Measurements from ENCODE around the gene EYA3. TPM values are rescaled to one million over a fixed set of nuclear protein-coding genes. Genes with fewer than 3 reads are reported as not detected.

Gene EYA3
- total RNA-seq, 2 experiments from 2014 or later: 27.8 to 30.7 TPM

GRCh38 chr1:28078680-28079626, 9.5 kb downstream of the EYA3 start:
- ChIA-PET CTCF (interaction anchor here (0.6 to 2.4 kb wide), 3 partner anchors 9 to 32 kb away, joined by 3 to 9 read pairs (median 3); partner anchors contain the start of gene EYA3), POLR2A (no interaction called here)
- no peaks in the 10 kb centered on the region for H3K27me3 Mint-ChIP-seq
- H3K27ac Mint-ChIP-seq: no peak overlapping the region
- no peaks in the 10 kb centered on the region for H3K9me3 Mint-ChIP-seq
- DNase-seq: no peak
- peaks cover 10% of the 10 kb centered on the region for H3K36me3 Mint-ChIP-seq (ENCODE audit: low read depth)
- no peak overlapping the region for H3K4me3 Mint-ChIP-seq
- peaks cover 14% of the 10 kb centered on the region for H3K4me1 Mint-ChIP-seq

GRCh38 chr1:28078262-28078661, 10.1 kb downstream of the EYA3 start:
- H3K9me3 Mint-ChIP-seq: no peaks in the 10 kb centered on the region
- POLR2A ChIA-PET: no interaction called here
- no peak overlapping the region for H3K4me3 Mint-ChIP-seq
- H3K27me3 Mint-ChIP-seq: no peaks in the 10 kb centered on the region
- peaks cover 10% of the 10 kb centered on the region for H3K36me3 Mint-ChIP-seq (ENCODE audit: low read depth)
- CTCF ChIA-PET: interaction anchor here (0.5 to 2.4 kb wide), 4 partner anchors 10 to 799 kb away, joined by 3 to 9 read pairs (median 4); partner anchors contain the start of gene EYA3
- no peak overlapping the region for H3K27ac Mint-ChIP-seq
- DNase-seq: no peak
- peaks cover 14% of the 10 kb centered on the region for H3K4me1 Mint-ChIP-seq

- Mint-ChIP-seq H3K4me1 (peaks cover 18% of the 10 kb centered on the region), H3K9me3 (no peaks in the 10 kb centered on the region), H3K27me3 (no peaks in the 10 kb centered on the region), H3K27ac (no peak overlapping the region), H3K4me3 (no peak overlapping the region), H3K36me3 (ENCODE audit: low read depth) (peaks cover 18% of the 10 kb centered on the region)
- DNase-seq: no peak
- POLR2A ChIA-PET: no interaction called here
- CTCF ChIA-PET: interaction anchor here (1.0 kb wide), 1 partner anchor 13 kb away, joined by 3 read pairs; the partner anchor contains the start of gene EYA3
Observed at GRCh38 chr1:28074892-28075511, 13.4 kb downstream of the EYA3 start.

GRCh38 chr1:28073867-28074266, 14.5 kb downstream of the EYA3 start:
- Mint-ChIP-seq H3K27me3 (no peaks in the 10 kb centered on the region), H3K9me3 (no peaks in the 10 kb centered on the region), H3K4me3 (no peak overlapping the region), H3K27ac (no peak overlapping the region), H3K4me1 (peaks cover 22% of the 10 kb centered on the region), H3K36me3 (ENCODE audit: low read depth) (peaks cover 13% of the 10 kb centered on the region)
- no peak for DNase-seq
- POLR2A ChIA-PET: no interaction called here
- CTCF ChIA-PET: no interaction called here

GRCh38 chr1:28071813-28072212, 16.6 kb downstream of the EYA3 start:
- Mint-ChIP-seq H3K36me3 (ENCODE audit: low read depth) (peaks cover 12% of the 10 kb centered on the region), H3K9me3 (no peaks in the 10 kb centered on the region), H3K4me1 (peaks cover 19% of the 10 kb centered on the region), H3K27me3 (no peaks in the 10 kb centered on the region), H3K4me3 (no peak overlapping the region), H3K27ac (no peak overlapping the region)
- DNase-seq: no peak
- ChIA-PET CTCF (no interaction called here), POLR2A (no interaction called here)

GRCh38 chr1:28070725-28071593, 17.5 kb downstream of the EYA3 start:
- Mint-ChIP-seq H3K27me3 (no peaks in the 10 kb centered on the region), H3K9me3 (no peaks in the 10 kb centered on the region), H3K36me3 (ENCODE audit: low read depth) (peaks cover 12% of the 10 kb centered on the region), H3K4me1 (peaks cover 20% of the 10 kb centered on the region), H3K27ac (no peak overlapping the region), H3K4me3 (no peak overlapping the region)
- no peak for DNase-seq
- CTCF ChIA-PET: interaction anchor here (0.8 kb wide), 1 partner anchor 15 kb away, joined by 3 read pairs; no protein-coding TSS in a partner anchor
- POLR2A ChIA-PET: no interaction called here

- peaks cover 19% of the 10 kb centered on the region for H3K4me1 Mint-ChIP-seq
- H3K27ac Mint-ChIP-seq: no peak overlapping the region
- no peaks in the 10 kb centered on the region for H3K27me3 Mint-ChIP-seq
- ChIA-PET CTCF (interaction anchor here (0.6 kb wide), 1 partner anchor 809 kb away, joined by 3 read pairs; no protein-coding TSS in a partner anchor), POLR2A (interaction anchor here (0.6 kb wide), 1 partner anchor 141 kb away, joined by 3 read pairs; no protein-coding TSS in a partner anchor)
- peaks cover 20% of the 10 kb centered on the region for H3K36me3 Mint-ChIP-seq (ENCODE audit: low read depth)
- no peak for DNase-seq
- H3K4me3 Mint-ChIP-seq: no peak overlapping the region
- H3K9me3 Mint-ChIP-seq: no peaks in the 10 kb centered on the region
Observed at GRCh38 chr1:28067523-28068090, 20.8 kb downstream of the EYA3 start.

GRCh38 chr1:28066393-28067154, 21.8 kb downstream of the EYA3 start:
- POLR2A ChIA-PET: no interaction called here
- no peaks in the 10 kb centered on the region for H3K27me3 Mint-ChIP-seq

GRCh38 chr1:28064064-28064463, 24.3 kb downstream of the EYA3 start:
- CTCF ChIA-PET: no interaction called here

More at GRCh38 chr1:28066393-28067154, 21.8 kb downstream of the EYA3 start:
- CTCF ChIA-PET: interaction anchor here (0.5 to 0.7 kb wide), 2 partner anchors 22 to 1583 kb away, joined by 3 to 7 read pairs; partner anchors contain the start of gene EYA3
- Mint-ChIP-seq H3K4me1 (peaks cover 21% of the 10 kb centered on the region), H3K4me3 (no peak overlapping the region), H3K27ac (no peak overlapping the region), H3K9me3 (no peaks in the 10 kb centered on the region), H3K36me3 (ENCODE audit: low read depth) (peaks cover 20% of the 10 kb centered on the region)
- DNase-seq: no peak

GRCh38 chr1:28062806-28063205, 25.6 kb downstream of the EYA3 start:
- ChIA-PET POLR2A (no interaction called here), CTCF (no interaction called here)
- Mint-ChIP-seq H3K27ac (no peak overlapping the region), H3K27me3 (no peaks in the 10 kb centered on the region), H3K9me3 (no peaks in the 10 kb centered on the region), H3K36me3 (ENCODE audit: low read depth) (peaks cover 20% of the 10 kb centered on the region), H3K4me1 (peaks cover 35% of the 10 kb centered on the region), H3K4me3 (no peak overlapping the region)
- no peak for DNase-seq

More at GRCh38 chr1:28064064-28064463, 24.3 kb downstream of the EYA3 start:
- H3K9me3 Mint-ChIP-seq: no peaks in the 10 kb centered on the region
- peaks cover 20% of the 10 kb centered on the region for H3K36me3 Mint-ChIP-seq (ENCODE audit: low read depth)
- no peak overlapping the region for H3K27ac Mint-ChIP-seq
- POLR2A ChIA-PET: no interaction called here
- no peaks in the 10 kb centered on the region for H3K27me3 Mint-ChIP-seq
- peaks cover 27% of the 10 kb centered on the region for H3K4me1 Mint-ChIP-seq
- no peak overlapping the region for H3K4me3 Mint-ChIP-seq
- no peak for DNase-seq

- Mint-ChIP-seq H3K4me3 (peak overlapping the region; percentile 4), H3K27ac (no peak overlapping the region), H3K36me3 (ENCODE audit: low read depth) (peaks cover 21% of the 10 kb centered on the region), H3K9me3 (no peaks in the 10 kb centered on the region), H3K27me3 (no peaks in the 10 kb centered on the region), H3K4me1 (peaks cover 50% of the 10 kb centered on the region)
- ChIA-PET POLR2A (no interaction called here), CTCF (interaction anchor here (0.6 to 1.0 kb wide), 3 partner anchors 28 to 154 kb away, joined by 3 to 6 read pairs (median 4); no protein-coding TSS in a partner anchor)
- no peak for DNase-seq
Observed at GRCh38 chr1:28058971-28059878, 29.2 kb downstream of the EYA3 start.

Measured in activated CD4-positive, alpha-beta T cell treated with anti-CD3 and anti-CD28 coated beads, Interleukin-2, amount 10 ng/mL, durations not matched to agents 7 days and 5 days (primary cell).